ENCODE results near the gene STEAP2. TPM values are rescaled to one million over a fixed set of nuclear protein-coding genes. Genes with fewer than 3 reads are reported as not detected.

The STEAP2 gene
- total and polyA plus RNA-seq, 2 of the 4 experiments (the other 2 are of a cell fraction), result 1.8 to 3.9 TPM

DNA sequence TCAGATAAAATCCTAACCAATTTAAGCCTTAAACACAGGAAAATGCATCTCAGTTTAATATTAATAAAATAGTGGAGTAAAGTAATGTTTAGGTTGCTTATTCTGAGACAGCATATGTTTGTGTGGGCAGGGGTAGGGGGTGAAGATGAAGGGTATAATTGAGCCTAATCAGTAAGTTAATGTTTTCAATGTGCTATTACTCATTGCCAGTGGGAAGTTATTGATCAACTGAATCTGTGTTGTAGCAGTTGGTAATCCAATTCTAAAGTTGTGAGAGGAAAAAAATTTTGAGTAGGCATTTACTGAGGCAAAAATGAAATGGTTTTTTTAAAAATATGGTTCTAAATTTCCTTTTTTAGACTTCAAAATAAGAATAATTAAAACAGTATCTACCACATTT, 49.9 kb downstream of the STEAP2 start:
- no TSS peak for BruUV-seq (replicated peaks)
- H2BK5ac ChIP-seq (ENCODE audit: low read depth, low read length, poor library complexity, severe bottlenecking), result no peak overlapping the region
- no peak overlapping the region for H2BK20ac ChIP-seq (ENCODE audit: low read depth, low read length)
- no peak overlapping the region for H4K8ac ChIP-seq (ENCODE audit: low read depth in 2 of 2, low read length in 2 of 2)
- ATAC-seq (ENCODE audit: low read depth) (no peak), DNase-seq (no peak)
- no peak overlapping the region for H3K9ac ChIP-seq (ENCODE audit: low read depth, low read length)
- H3K4me2 ChIP-seq (ENCODE audit: low read depth, low read length), result no peak overlapping the region
- H3K14ac ChIP-seq (replicated peaks; ENCODE audit: low read depth, low read length), result no peak overlapping the region
- ChIA-PET CTCF (no interaction called here), POLR2A (ENCODE audit: unreplicated experiment) (no interaction called here)
- no peaks in the 10 kb centered on the region for H3K79me1 ChIP-seq (ENCODE audit: low read depth in 1 of 2, low read length in 2 of 2)
- H2AFZ ChIP-seq (replicated peaks; ENCODE audit: low read length, poor library complexity), result no peak overlapping the region
- no peaks in the 10 kb centered on the region for H3K9me1 ChIP-seq (ENCODE audit: insufficient read depth, low read length)
- no peak overlapping the region for H3K4me3 ChIP-seq (ENCODE audit: insufficient read depth, low read depth, low read length)
- TF ChIP-seq RAD21 (IDR thresholded peaks at IDR 0.05; ENCODE audit: low read length), result no peak
- TF ChIP-seq USF2 (IDR thresholded peaks at IDR 0.05; ENCODE audit: low read depth, low read length), result no peak
- no peak for TF ChIP-seq MXI1 (IDR thresholded peaks at IDR 0.05; ENCODE audit: borderline replicate concordance, low read depth, low read length)
- no peak for TF ChIP-seq MAZ (IDR thresholded peaks at IDR 0.05; ENCODE audit: borderline replicate concordance, low read depth, low read length)
- TF ChIP-seq, protein P1, sequence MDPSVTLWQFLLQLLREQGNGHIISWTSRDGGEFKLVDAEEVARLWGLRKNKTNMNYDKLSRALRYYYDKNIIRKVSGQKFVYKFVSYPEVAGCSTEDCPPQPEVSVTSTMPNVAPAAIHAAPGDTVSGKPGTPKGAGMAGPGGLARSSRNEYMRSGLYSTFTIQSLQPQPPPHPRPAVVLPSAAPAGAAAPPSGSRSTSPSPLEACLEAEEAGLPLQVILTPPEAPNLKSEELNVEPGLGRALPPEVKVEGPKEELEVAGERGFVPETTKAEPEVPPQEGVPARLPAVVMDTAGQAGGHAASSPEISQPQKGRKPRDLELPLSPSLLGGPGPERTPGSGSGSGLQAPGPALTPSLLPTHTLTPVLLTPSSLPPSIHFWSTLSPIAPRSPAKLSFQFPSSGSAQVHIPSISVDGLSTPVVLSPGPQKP (IDR thresholded peaks at IDR 0.05; ENCODE audit: borderline replicate concordance, low read depth, low read length), result no peak
- TF ChIP-seq MAFK (IDR thresholded peaks at IDR 0.05; ENCODE audit: low read depth, low read length), result no peak
- TF ChIP-seq CHD1 (IDR thresholded peaks at IDR 0.05; ENCODE audit: low read depth, low read length), result no peak
- TF ChIP-seq NFE2L2 (IDR thresholded peaks at IDR 0.05; ENCODE audit: low read depth, low read length), result no peak
- no peak for TF ChIP-seq FOS (IDR thresholded peaks at IDR 0.05; ENCODE audit: low read depth, low read length)
- TF ChIP-seq BHLHE40 (IDR thresholded peaks at IDR 0.05; ENCODE audit: low read depth, low read length), result no peak
- no peak for TF ChIP-seq RFX5 (IDR thresholded peaks at IDR 0.05; ENCODE audit: low read depth, low read length)
- no peak for TF ChIP-seq CTCF (conservative IDR thresholded peaks at IDR 0.05; ENCODE audit: low read depth, low read length)
- TF ChIP-seq POLR2A (IDR thresholded peaks at IDR 0.05; ENCODE audit: low read depth, low read length), result no peak
- TF ChIP-seq SMC3 (IDR thresholded peaks at IDR 0.05; ENCODE audit: low read depth, low read length), result no peak
- TF ChIP-seq CEBPB (IDR thresholded peaks at IDR 0.05; ENCODE audit: low read depth, low read length), result no peak
- no peak for TF ChIP-seq RCOR1 (IDR thresholded peaks at IDR 0.05; ENCODE audit: insufficient replicate concordance, low read length)
- no peaks in the 10 kb centered on the region for H3K9me3 ChIP-seq (ENCODE audit: control insufficient read depth, insufficient read depth, low read length)
- H2BK15ac ChIP-seq (ENCODE audit: low read depth, low read length), result no peak overlapping the region
- no peak overlapping the region for H3K4ac ChIP-seq (ENCODE audit: low read depth, low read length)
- H3K18ac ChIP-seq (ENCODE audit: low read depth, low read length), result no peak overlapping the region
- H3K4me1 ChIP-seq (ENCODE audit: control insufficient read depth, insufficient read depth, low read length), result no peaks in the 10 kb centered on the region
- intact Hi-C loops (cut with micrococcal nuclease) (no loop called here), in situ Hi-C loops (cut with MboI; ENCODE audit: low sequenced_read_pairs) (loop anchor here (10.0 kb wide), 1 partner anchor 97 kb away; no protein-coding TSS in a partner anchor), dilution Hi-C loops (cut with HindIII; ENCODE audit: low sequenced_read_pairs, unreplicated experiment) (no loop called here)
- no peak overlapping the region for H3K56ac ChIP-seq (ENCODE audit: extremely low read depth, insufficient read depth, low read length)
- H4K91ac ChIP-seq (ENCODE audit: insufficient read depth, low read depth, low read length), result no peak overlapping the region
- no peak overlapping the region for H2AK5ac ChIP-seq (ENCODE audit: low read depth, low read length)
- H2AK9ac ChIP-seq (replicated peaks; ENCODE audit: low read depth, low read length, poor library complexity), result no peak overlapping the region
- H3K27me3 ChIP-seq (ENCODE audit: control insufficient read depth, insufficient read depth, low read length), result no peaks in the 10 kb centered on the region; the same call in 1 of the 2 replicates
- H2BK120ac ChIP-seq (ENCODE audit: low read depth, low read length), result no peak overlapping the region
- H3K27ac ChIP-seq (ENCODE audit: insufficient read depth, low read length), result no peak overlapping the region
- H3K36me3 ChIP-seq (ENCODE audit: control insufficient read depth, insufficient read depth, low read length), result no peaks in the 10 kb centered on the region
- no peak overlapping the region for H4K5ac ChIP-seq (ENCODE audit: low read depth, low read length)
- no peaks in the 10 kb centered on the region for H4K20me1 ChIP-seq (ENCODE audit: insufficient read depth, low read length)
- H3K23ac ChIP-seq (ENCODE audit: low read depth, low read length), result no peak overlapping the region

Measured in IMR-90 (cell line).